ENCODE data around the gene APCDD1L. TPM values are rescaled to one million over a fixed set of nuclear protein-coding genes. Genes with fewer than 3 reads are reported as not detected.
A peak's percentile ranks its signal among the peaks of the same experiment; 100 is the strongest.

Gene APCDD1L
- polyA plus RNA-seq, 1 donor from 2014 or later, result 0.06 TPM

DNA sequence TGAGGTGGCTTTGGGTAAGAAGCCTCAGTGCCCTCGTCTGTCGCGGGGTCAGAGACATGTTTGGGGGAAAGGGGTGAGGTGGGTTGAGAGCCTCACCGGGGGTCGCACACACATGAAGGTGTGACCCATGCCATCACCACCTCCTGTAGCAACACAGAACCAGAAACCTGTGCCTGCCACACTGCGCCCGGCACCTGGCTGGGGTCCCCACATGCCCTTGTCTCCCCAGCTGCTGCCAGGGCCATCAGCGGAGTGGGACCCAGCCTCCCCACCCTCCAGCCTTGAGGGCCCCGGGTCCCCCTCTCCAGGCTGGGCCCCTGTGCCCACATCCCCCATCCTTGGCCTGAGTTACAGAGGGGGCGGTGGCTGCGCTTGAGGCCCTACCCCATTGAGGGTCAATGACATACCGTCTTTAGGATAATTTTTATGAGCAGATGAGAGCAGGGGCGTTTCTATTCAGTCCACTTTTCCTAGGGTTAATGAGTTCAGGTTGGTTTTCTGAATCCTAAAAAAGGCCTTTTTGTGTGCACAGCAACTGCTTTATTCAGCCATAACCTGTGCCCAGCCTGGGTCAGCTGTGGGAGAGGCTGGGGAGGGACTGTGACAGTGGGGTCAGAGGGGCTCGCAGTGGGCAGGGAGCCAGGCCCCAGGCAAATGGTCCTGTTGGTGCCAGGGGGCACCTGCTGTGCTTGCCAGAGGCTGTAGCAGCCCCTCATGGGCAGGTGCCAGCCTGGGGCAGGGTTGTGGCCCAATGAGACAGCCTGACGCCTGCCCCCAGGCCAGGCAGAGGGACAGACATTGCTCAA is 19.4 kb downstream of the APCDD1L start:
- peaks cover 0 to 3% (median 0%) of the 10 kb centered on the region in 3 donors for H3K4me1 Mint-ChIP-seq
- H3K27ac Mint-ChIP-seq, result no peak overlapping the region
- no peak overlapping the region for H3K4me3 Mint-ChIP-seq
- peaks cover 0 to 1% (median 0%) of the 10 kb centered on the region in 3 donors for H3K9me3 Mint-ChIP-seq
- no peaks in the 10 kb centered on the region for H3K36me3 Mint-ChIP-seq
- no peaks in the 10 kb centered on the region for H3K27me3 Mint-ChIP-seq

DNA sequence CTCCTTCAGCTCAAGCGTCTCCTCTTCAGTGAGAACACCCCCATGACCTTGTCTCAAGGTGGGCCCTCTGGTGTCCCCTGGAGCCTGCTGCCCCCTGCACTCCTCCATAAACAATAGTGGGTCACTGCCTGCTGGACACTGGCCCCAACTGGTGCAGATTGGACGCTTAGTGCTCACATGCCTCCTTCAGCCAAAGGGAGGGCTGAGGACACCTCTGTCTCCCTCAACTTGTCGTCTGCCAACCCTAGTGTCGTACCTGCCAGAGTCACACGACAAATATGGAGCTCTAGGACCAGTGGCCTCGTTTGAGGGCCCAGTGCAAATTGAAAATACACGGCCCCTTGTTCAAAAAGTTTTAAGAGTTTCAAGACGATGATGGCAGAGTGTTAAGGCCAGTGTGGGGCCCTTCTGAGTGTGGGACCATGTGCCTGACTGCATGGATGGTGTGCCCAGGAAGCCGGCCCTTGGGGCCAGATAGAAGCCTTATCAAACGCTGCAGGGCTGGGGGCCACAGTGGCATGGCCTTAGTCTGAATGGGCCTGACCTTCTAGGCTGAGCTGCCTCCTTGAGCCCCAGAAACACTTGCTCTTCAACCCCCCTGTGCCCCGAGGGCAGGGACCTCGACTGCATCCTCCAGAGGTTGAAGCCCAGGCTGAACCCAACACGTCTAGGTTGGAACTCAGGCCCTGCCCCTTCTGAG is 20.1 kb downstream of the APCDD1L start:
- no peak overlapping the region for H3K4me3 Mint-ChIP-seq
- H3K4me1 Mint-ChIP-seq, result peaks cover 0 to 3% (median 0%) of the 10 kb centered on the region in 3 donors
- peaks cover 1 to 5% (median 3%) of the 10 kb centered on the region in 3 donors for H3K9me3 Mint-ChIP-seq
- H3K36me3 Mint-ChIP-seq, result peaks cover 2% of the 10 kb centered on the region
- H3K27ac Mint-ChIP-seq, result no peak overlapping the region
- no peaks in the 10 kb centered on the region for H3K27me3 Mint-ChIP-seq

DNA sequence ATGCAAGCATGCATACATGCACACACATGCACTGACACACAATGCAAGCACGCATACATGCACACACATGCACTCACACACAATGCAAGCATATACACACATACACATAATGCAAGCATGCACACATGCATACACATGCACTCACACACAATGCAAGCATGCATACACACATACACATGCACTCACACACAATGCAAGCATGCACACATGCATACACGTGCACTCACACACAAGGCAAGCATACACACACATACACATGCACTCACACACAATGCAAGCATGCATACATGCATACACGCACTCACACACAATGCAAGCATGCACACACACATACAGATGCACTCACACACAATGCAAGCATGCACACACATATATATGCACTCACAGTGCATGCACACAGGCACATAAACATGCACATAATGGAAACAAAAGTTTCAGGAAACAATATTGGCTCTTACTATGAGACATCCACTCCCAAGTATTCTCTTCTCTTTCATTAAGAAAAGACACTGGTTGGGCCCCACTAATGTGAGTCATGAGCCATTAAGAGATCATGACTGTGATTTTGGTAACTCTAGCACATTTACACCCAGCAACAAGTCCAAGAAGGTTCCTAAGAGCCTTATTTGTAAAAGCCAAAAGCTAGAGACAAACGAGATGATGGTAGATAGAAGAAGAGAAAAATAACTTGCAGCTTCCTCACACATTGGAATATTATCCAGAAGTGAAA is 22.2 kb downstream of the APCDD1L start:
- Mint-ChIP-seq H3K36me3 (peaks cover 8% of the 10 kb centered on the region), H3K4me3 (no peak overlapping the region), H3K9me3 (peaks cover 3 to 11% (median 8%) of the 10 kb centered on the region in 3 donors), H3K27ac (no peak overlapping the region), H3K27me3 (peaks cover 2% of the 10 kb centered on the region), H3K4me1 (peaks cover 0 to 3% (median 0%) of the 10 kb centered on the region in 3 donors)

DNA sequence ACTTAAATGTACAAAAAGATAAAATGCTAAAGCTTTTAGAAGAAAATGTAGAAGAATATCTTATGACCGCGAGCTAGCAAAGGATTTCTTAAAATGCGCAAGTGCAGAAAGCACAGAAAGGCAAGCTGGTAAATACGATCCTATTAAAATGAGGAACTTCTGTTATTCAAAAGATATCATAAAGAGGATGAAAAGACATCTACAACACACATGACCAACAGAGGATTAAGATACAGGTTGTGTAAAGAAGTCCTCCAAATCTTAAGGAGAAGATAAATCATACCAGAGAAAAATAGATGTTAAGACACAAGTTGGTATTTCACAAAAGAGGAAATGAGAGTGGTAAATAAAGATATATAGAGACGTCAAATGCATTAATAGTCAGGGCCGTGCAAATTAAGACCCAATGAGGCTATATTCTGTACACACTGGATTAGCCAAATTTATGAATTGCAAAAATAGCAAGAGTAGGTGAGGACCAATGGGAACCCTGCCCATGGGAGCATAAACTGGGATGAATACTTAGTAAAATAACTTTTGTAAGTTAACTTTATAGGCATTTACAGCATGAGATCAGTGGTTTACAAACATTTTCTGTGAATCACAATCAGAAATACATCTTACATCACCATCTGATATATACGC is 23.0 kb downstream of the APCDD1L start:
- Mint-ChIP-seq H3K27ac (no peak overlapping the region), H3K9me3 (peaks cover 3 to 11% (median 8%) of the 10 kb centered on the region in 3 donors), H3K27me3 (peaks cover 2% of the 10 kb centered on the region), H3K4me1 (peaks cover 0 to 3% (median 0%) of the 10 kb centered on the region in 3 donors), H3K36me3 (peaks cover 8% of the 10 kb centered on the region), H3K4me3 (no peak overlapping the region)

DNA sequence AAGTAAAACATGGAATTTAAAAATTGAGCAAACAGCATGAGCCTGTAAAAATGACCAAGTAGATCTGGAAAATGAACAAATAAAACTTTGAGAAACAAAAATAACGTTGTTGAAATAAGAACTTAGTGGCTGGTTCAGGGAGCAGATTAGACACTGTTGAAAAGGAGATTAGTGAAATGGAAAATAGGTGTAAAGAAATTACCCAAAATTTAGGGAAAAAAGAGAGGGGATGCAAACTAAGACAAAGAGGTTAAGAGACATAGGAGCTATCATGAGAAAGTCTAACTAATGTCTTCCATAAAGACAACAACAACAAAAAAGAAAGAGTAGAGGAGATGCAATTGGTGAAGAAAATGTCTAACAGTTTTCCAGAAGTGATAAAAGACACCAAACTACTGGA is 29.0 kb downstream of the APCDD1L start:
- Mint-ChIP-seq H3K4me3 (peak overlapping the region in 2 of 4 donors; percentile 33 to 70), H3K27ac (no peak overlapping the region), H3K36me3 (peaks cover 10% of the 10 kb centered on the region), H3K27me3 (peaks cover 4% of the 10 kb centered on the region), H3K9me3 (peaks cover 10 to 30% (median 14%) of the 10 kb centered on the region in 3 donors), H3K4me1 (no peaks in the 10 kb centered on the region)

DNA sequence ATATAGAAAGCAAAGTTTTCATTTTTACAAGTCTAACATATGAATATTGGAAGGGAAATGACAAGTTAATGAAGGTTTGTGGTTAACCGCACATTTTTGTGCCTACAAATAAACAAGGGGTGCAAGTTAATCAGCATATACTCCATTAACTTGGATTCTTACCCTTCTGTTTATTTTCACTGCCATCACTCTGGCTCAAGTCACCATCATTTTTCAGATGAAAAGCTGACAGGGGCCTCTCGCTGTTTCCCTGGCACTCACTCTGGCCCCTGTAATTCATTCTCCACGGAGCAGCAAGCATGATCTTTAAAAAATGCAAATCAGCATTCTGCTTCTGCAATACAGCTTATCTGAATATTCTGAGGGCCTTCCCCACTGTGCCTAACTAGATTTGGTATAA is 29.8 kb downstream of the APCDD1L start:
- Mint-ChIP-seq H3K9me3 (peaks cover 10 to 28% (median 14%) of the 10 kb centered on the region in 3 donors), H3K27me3 (peaks cover 4% of the 10 kb centered on the region), H3K27ac (no peak overlapping the region), H3K36me3 (peaks cover 10% of the 10 kb centered on the region), H3K4me3 (no peak overlapping the region), H3K4me1 (no peaks in the 10 kb centered on the region)

DNA sequence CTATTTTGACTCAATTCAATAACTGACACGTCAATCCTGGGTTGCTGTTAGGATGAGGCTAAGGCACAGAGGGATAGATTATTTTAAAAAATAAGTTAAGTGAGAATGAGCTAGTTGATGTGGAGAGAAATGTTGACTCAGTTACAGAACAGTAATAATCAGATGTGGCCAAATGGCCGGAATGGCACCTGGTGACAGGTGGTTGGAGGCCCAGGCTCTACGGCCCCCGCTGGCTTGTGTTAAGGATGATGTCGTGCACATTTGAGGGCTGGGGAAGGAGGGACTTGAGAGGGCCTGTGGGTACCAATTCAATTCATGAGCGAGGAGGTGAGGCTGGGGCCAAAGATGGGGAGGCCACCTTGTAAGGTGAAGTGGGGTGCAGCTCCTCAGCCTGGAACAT is 31.7 kb downstream of the APCDD1L start:
- Mint-ChIP-seq H3K27ac (no peak overlapping the region), H3K4me3 (no peak overlapping the region), H3K36me3 (peaks cover 2% of the 10 kb centered on the region), H3K4me1 (no peaks in the 10 kb centered on the region), H3K9me3 (peaks cover 8 to 22% (median 9%) of the 10 kb centered on the region in 3 donors), H3K27me3 (peaks cover 2% of the 10 kb centered on the region)

DNA sequence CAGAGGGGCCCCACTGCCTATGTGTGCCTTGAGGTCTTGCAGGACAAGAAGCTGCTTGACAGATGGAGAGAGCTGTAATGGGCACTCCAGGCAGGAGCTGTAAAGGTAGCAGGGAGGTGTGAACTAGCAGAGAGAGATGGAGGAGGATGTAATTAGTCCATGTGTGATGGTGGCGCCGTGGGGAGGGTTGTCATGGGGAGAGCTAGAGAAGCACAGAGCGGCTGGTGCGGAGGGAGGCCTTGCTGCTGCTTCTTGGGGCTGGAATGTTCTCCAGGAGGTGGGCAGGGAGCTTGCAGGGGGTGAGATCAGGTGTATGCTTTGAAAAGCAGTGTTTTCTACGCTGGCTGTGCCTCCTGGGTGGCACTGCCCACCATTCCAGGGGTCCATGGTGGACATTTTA is 32.1 kb downstream of the APCDD1L start:
- Mint-ChIP-seq H3K4me1 (no peaks in the 10 kb centered on the region), H3K36me3 (peaks cover 2% of the 10 kb centered on the region), H3K27me3 (peaks cover 2% of the 10 kb centered on the region), H3K4me3 (no peak overlapping the region), H3K9me3 (peaks cover 9 to 23% (median 12%) of the 10 kb centered on the region in 3 donors), H3K27ac (no peak overlapping the region)

DNA sequence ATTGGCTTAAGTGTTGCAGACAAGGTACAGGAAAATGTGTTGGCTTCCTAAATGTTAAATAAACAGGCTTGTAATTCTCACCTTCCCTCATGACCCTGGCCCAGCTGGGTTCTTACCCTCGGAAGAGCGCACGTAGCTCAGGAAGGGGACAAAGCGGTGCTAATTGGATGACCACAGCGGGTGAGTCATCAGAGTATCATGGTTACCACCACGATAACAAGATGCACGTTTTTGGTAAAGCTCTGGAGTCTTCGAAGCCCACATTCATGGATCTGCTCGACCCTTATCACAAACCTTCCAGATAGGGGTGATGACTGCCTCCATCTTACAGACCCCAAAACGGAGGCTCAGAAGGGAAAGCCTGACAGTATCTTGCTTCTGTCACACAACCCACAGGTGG is 32.8 kb downstream of the APCDD1L start:
- Mint-ChIP-seq H3K36me3 (peaks cover 3% of the 10 kb centered on the region), H3K4me3 (no peak overlapping the region), H3K4me1 (no peaks in the 10 kb centered on the region), H3K27ac (no peak overlapping the region), H3K9me3 (peaks cover 12 to 23% (median 13%) of the 10 kb centered on the region in 3 donors), H3K27me3 (peaks cover 2% of the 10 kb centered on the region)

DNA sequence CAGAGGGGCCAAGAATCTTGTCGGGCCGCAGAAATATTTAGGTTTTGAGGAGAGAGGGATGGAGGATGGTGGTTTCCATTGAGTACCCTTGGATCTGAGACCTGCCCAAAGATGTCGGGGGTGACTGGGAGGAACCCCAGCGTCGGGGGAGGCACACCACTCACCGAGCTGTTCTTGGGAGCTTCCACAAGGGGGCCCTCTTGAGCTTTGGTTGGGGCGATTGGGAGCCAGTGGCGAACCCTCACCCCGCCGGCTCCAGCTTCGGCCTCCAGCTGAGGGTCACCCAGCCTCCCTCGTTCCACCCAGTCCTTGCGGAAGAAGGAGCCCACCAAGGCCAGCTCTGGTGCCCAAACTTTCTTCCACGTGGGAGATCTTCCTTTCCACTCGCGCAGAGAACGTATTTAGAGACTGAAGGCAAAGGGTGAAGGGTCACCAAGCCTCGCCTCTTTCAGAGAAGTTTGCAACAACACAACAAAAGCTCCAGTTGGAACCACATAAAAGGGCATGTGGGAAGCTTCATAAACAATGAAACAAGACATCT is 33.6 kb downstream of the APCDD1L start:
- Mint-ChIP-seq H3K4me3 (no peak overlapping the region), H3K27me3 (peaks cover 2% of the 10 kb centered on the region), H3K9me3 (peaks cover 13 to 22% (median 14%) of the 10 kb centered on the region in 3 donors), H3K36me3 (peaks cover 5% of the 10 kb centered on the region), H3K27ac (no peak overlapping the region), H3K4me1 (no peaks in the 10 kb centered on the region)

DNA sequence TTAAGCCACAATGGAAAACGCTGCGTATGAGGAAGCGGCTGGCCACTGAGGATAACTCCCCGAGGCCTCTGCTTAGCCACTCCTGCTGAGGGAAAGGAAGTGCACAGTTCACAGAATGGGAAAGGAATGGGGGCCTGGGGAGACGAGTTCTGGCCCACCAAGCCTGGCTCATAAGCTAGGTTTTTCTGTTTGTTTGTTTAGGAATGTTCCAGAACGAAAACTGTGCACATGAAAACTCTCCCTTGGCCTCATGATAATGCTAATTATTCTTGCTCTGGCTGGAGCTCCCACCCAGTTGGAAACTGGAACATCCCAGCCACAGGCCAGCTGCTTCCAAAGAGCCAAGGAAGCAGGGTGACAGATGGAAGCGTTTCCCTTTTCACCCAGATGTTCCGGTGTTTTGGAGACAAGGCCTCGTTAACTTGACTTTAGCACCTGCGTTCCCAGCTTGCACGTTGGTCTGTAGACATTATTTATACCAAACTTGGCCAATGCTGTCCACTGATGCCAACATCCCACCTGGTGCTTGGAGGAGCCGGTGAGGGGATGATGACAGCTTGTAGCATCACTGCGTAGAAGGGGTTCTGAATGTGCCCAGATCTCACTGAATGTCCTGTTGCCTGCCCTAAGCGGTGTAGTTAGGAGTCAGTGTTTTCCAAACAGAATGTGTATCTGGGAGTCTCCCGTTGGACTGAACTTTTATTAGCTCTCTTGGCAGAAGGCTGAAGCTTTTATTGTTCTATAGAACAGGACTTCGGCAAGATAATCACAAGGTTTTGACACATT is 34.5 kb downstream of the APCDD1L start:
- H3K36me3 Mint-ChIP-seq, result peaks cover 3% of the 10 kb centered on the region
- peaks cover 8 to 14% (median 10%) of the 10 kb centered on the region in 3 donors for H3K9me3 Mint-ChIP-seq
- H3K4me3 Mint-ChIP-seq, result no peak overlapping the region
- H3K27ac Mint-ChIP-seq, result no peak overlapping the region
- peaks cover 2% of the 10 kb centered on the region for H3K27me3 Mint-ChIP-seq
- no peaks in the 10 kb centered on the region for H3K4me1 Mint-ChIP-seq

DNA sequence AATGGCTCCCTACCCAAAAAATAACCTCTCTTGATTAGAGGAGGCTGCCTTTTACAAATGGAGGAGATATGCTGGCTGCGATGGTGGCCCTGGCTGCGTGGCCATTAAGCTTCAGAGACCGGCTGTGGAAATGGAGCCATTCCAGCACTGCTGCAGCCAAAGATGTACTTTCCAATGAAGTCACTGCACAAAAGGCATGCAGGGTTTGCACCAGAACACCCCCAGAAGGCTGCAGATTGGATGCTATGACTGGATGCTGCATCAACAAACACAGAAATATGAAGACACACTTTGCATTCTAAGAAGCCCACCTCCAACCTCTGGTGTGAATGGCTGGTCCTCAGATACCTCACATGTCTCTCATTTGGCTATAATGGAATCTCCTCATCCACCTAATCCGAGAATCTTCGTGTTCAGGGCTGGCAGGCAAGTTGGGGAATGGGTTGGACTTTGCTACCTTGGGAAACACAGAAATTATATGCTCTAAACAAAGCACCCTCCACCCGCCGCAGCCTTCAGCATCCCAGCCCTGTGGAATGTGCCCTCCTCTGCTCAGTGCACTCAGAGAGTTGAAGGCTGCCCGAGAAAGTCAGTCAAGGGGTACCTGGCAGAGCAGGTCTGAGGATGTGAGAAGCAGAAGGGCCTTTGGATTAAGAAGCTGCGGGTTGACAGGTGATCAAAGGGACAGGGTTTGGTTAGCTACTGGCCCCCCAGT is 35.3 kb downstream of the APCDD1L start:
- Mint-ChIP-seq H3K36me3 (peaks cover 3% of the 10 kb centered on the region), H3K27me3 (peaks cover 2% of the 10 kb centered on the region), H3K4me1 (peaks cover 0 to under 1% (median 0%) of the 10 kb centered on the region in 3 donors), H3K9me3 (peaks cover 6 to 10% (median 8%) of the 10 kb centered on the region in 3 donors), H3K27ac (no peak overlapping the region), H3K4me3 (no peak overlapping the region)

DNA sequence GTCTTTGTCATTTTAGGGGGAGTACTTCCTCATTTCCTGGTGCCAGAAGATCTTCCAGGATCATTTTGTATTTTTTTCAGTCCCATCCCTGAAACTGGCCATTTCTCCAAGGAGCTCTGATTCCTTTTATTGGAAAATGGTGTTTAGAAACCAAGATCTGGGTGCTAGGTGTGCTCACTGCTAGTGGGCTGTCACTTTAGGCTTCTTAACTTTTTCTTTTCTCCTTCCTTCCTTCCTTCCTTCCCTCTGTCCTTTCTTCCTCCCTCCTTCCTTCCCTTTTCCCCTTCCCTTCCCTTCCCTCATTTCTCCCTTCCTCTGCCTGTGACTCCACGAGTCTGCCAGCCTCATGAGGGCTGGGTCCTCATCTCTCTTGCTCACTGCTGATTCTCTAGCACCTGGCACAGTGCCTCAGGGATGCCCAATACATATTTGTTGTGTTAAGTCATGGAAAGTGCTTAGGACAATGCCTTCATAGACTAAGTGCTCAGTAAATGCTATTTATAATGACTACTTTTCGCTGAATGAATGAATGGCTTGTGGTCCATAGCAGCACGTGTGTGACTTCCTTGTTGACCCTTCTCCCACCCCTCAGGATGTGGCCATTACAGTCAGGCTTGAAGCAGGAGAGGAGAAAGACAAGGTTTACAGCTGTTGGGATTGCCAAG is 36.9 kb downstream of the APCDD1L start:
- H3K27ac Mint-ChIP-seq, result no peak overlapping the region
- H3K4me1 Mint-ChIP-seq, result peaks cover 0 to 1% (median 0%) of the 10 kb centered on the region in 3 donors
- H3K9me3 Mint-ChIP-seq, result peaks cover 5 to 9% (median 6%) of the 10 kb centered on the region in 3 donors
- H3K27me3 Mint-ChIP-seq, result no peaks in the 10 kb centered on the region
- H3K4me3 Mint-ChIP-seq, result no peak overlapping the region
- peaks cover 3% of the 10 kb centered on the region for H3K36me3 Mint-ChIP-seq

Measured in IgD-negative memory B cell (primary cell).